ENCODE measurements around the gene KAZN.

The KAZN gene

GRCh38 chr1:14679027-14679688, 80.7 kb downstream of the KAZN start:
- DNase-seq: no peak

GRCh38 chr1:14681182-14681581, 82.7 kb downstream of the KAZN start:
- DNase-seq: no peak

- no peak for DNase-seq
Measured at GRCh38 chr1:14682941-14683621, 84.6 kb downstream of the KAZN start.

- DNase-seq: no peak
Measured at GRCh38 chr1:14685078-14685477, 86.6 kb downstream of the KAZN start.

- DNase-seq: no peak
Measured at GRCh38 chr1:14686701-14687100, 88.2 kb downstream of the KAZN start.

GRCh38 chr1:14687147-14687546, 88.7 kb downstream of the KAZN start:
- no peak for DNase-seq

GRCh38 chr1:14689996-14690615, 91.6 kb downstream of the KAZN start:
- no peak for DNase-seq

- no peak for DNase-seq
Measured at GRCh38 chr1:14693949-14694348, 95.5 kb downstream of the KAZN start.

GRCh38 chr1:14694589-14694988, 96.1 kb downstream of the KAZN start:
- no peak for DNase-seq

- no peak for DNase-seq
Measured at GRCh38 chr1:14696761-14697160, 98.3 kb downstream of the KAZN start.

GRCh38 chr1:14697353-14697752, 98.9 kb downstream of the KAZN start:
- no peak for DNase-seq

- DNase-seq: no peak
Measured at GRCh38 chr1:14698314-14698713, 99.8 kb downstream of the KAZN start.

- DNase-seq: no peak
Measured at GRCh38 chr1:14699620-14700019, 101.1 kb downstream of the KAZN start.

- DNase-seq: no peak
Measured at GRCh38 chr1:14704846-14705245, 106.4 kb downstream of the KAZN start.

- DNase-seq: no peak
Measured at GRCh38 chr1:14705824-14706223, 107.3 kb downstream of the KAZN start.

GRCh38 chr1:14706631-14707030, 108.1 kb downstream of the KAZN start:
- DNase-seq: no peak

- no peak for DNase-seq
Measured at GRCh38 chr1:14707531-14708445, 109.3 kb downstream of the KAZN start.

- DNase-seq: no peak
Measured at GRCh38 chr1:14710331-14710730, 111.8 kb downstream of the KAZN start.

GRCh38 chr1:14712136-14712535, 113.7 kb downstream of the KAZN start:
- DNase-seq: no peak

GRCh38 chr1:14713077-14713476, 114.6 kb downstream of the KAZN start:
- no peak for DNase-seq

- DNase-seq: no peak
Measured at GRCh38 chr1:14715266-14715665, 116.8 kb downstream of the KAZN start.

GRCh38 chr1:14715802-14716201, 117.3 kb downstream of the KAZN start:
- DNase-seq: no peak

GRCh38 chr1:14716474-14716873, 118.0 kb downstream of the KAZN start:
- DNase-seq: no peak

Data from activated T-cell treated with anti-CD3 and anti-CD28 coated beads, Interleukin-2, amount 50 U/mL, for 1 hour (primary cell).